Measurements from ENCODE around the gene PABPC1L. TPM values are rescaled to one million over a fixed set of nuclear protein-coding genes. Genes with fewer than 3 reads are reported as not detected.

The PABPC1L gene
- total RNA-seq, 1 experiment from 2014 or later, result 127 TPM

GRCh38 chr20:44914924-44915323 lies 5.1 kb downstream of the PABPC1L start:
- H3K36me3 ChIP-seq (ENCODE audit: control insufficient read depth in 1 of 2, insufficient read depth in 2 of 2, low read length in 2 of 2), result peaks cover 29 to 30% of the 10 kb centered on the region in 2 experiments; a peak in 3 of 4 replicates
- intact Hi-C loops (cut with micrococcal nuclease), result no loop called here
- DNase-seq (ENCODE audit: low read depth, low spot score) (no peak), ATAC-seq (no peak)
- H3K27ac ChIP-seq (ENCODE audit: low read depth, low read length), result no peak overlapping the region
- BruUV-seq (replicated peaks), result no TSS peak
- H3K4me3 ChIP-seq (replicated peaks in 1 of 2; ENCODE audit: low read depth in 1 of 2, low read length in 2 of 2), result no peak overlapping the region
- no peaks in the 10 kb centered on the region for H3K27me3 ChIP-seq (ENCODE audit: insufficient read depth, low read length)
- peaks cover 6 to 8% of the 10 kb centered on the region in 2 experiments; a peak in 2 of 4 replicates for H3K4me1 ChIP-seq (ENCODE audit: control insufficient read depth in 1 of 2, insufficient read depth in 2 of 2, low read length in 2 of 2)
- no peak overlapping the region for H3K4me2 ChIP-seq (ENCODE audit: low read length)
- ChIA-PET RAD21 (ENCODE audit: low non-redundant PET in 1 of 2, low total read pairs in 2 of 2, uncharacterized antibody in 2 of 2, unreplicated experiment in 2 of 2) (no interaction called here), CTCF (no interaction called here), POLR2A (no interaction called here)
- H4K20me1 ChIP-seq (ENCODE audit: insufficient read depth), result no peaks in the 10 kb centered on the region
- no peaks in the 10 kb centered on the region for H3K9me3 ChIP-seq (ENCODE audit: control insufficient read depth in 1 of 2, insufficient read depth in 1 of 2, low read depth in 1 of 2, low read length in 2 of 2)
- H3K9me2 ChIP-seq (ENCODE audit: insufficient read depth), result no peaks in the 10 kb centered on the region
- no peak overlapping the region for H3K9ac ChIP-seq (ENCODE audit: low read length)
- TF ChIP-seq FOSL1 (IDR thresholded peaks at IDR 0.05; ENCODE audit: low read depth) (no peak), ZNF274 (IDR thresholded peaks at IDR 0.05; ENCODE audit: low read depth, low read length) (no peak), EZH2 (IDR thresholded peaks at IDR 0.05) (no peak), YY1 (IDR thresholded peaks at IDR 0.05; ENCODE audit: extremely low read depth, insufficient replicate concordance, low read depth, low read length) (no peak), ZFX (IDR thresholded peaks at IDR 0.05) (no peak), SRF (IDR thresholded peaks at IDR 0.05; ENCODE audit: low read depth) (no peak), ATF3 (IDR thresholded peaks at IDR 0.05) (no peak), SIN3A (IDR thresholded peaks at IDR 0.05; ENCODE audit: low read depth) (no peak), CEBPB (IDR thresholded peaks at IDR 0.05; ENCODE audit: low read depth) (no peak), TCF7L2 (IDR thresholded peaks at IDR 0.05; ENCODE audit: borderline replicate concordance, extremely low read depth, insufficient read depth, insufficient read length) (no peak), ELF1 (IDR thresholded peaks at IDR 0.05; ENCODE audit: borderline replicate concordance, low read depth) (no peak), CTCF (IDR thresholded peaks at IDR 0.05 in 2 of 3, conservative IDR thresholded peaks at IDR 0.05 in 1 of 3; ENCODE audit: borderline replicate concordance in 1 of 3, insufficient read depth in 1 of 3, low read depth in 2 of 3, low read length in 2 of 3) (no peak), POLR2A (IDR thresholded peaks at IDR 0.05; ENCODE audit: borderline replicate concordance, extremely low read depth, insufficient read depth, insufficient read length) (no peak), EZH2phosphoT487 (IDR thresholded peaks at IDR 0.05; ENCODE audit: borderline replicate concordance) (no peak), REST (IDR thresholded peaks at IDR 0.05; ENCODE audit: low read depth) (no peak), MAX (IDR thresholded peaks at IDR 0.05) (no peak)
- no peak overlapping the region for H2AFZ ChIP-seq (ENCODE audit: low read depth, low read length, poor library complexity, severe bottlenecking)
- peaks cover 21% of the 10 kb centered on the region for H3K79me2 ChIP-seq (ENCODE audit: insufficient read depth, low read length)

Measured in HCT116 (cell line).